C4-2B (cell line): ENCODE results near the gene REEP1.

Experiments
- H3K27ac ChIP-seq: fragments of 450-650 bp; 2 replicates; pipeline ENCODE4 v1.5.1; 2017
- CTCF ChIP-seq: fragments of 450-650 bp; conservative IDR thresholded peaks from 2 replicates; pipeline ENCODE4 v1.5.1; 2017; ENCODE audit warnings: mild to moderate bottlenecking
- ZFX ChIP-seq: fragments of 450-650 bp; IDR thresholded peaks from 2 replicates; pipeline ENCODE4 v1.6.1; 2017

REEP1 gene

GRCh38 chr2:86313341-86313740, 24.1 kb downstream of the REEP1 start:
- H3K27ac ChIP-seq: no peak overlapping the region

GRCh38 chr2:86311879-86312278, 25.5 kb downstream of the REEP1 start:
- H3K27ac ChIP-seq: no peak overlapping the region
- no peak for TF ChIP-seq ZFX
- TF ChIP-seq CTCF: no peak

More at GRCh38 chr2:86313341-86313740, 24.1 kb downstream of the REEP1 start:
- TF ChIP-seq ZFX: no peak
- no peak for TF ChIP-seq CTCF

GRCh38 chr2:86309966-86310365, 27.5 kb downstream of the REEP1 start:
- TF ChIP-seq ZFX (no peak), CTCF (no peak)
- H3K27ac ChIP-seq: no peak overlapping the region

- TF ChIP-seq ZFX (no peak), CTCF (no peak)
- H3K27ac ChIP-seq: no peak overlapping the region
Observed at GRCh38 chr2:86308984-86309695, 28.3 kb downstream of the REEP1 start.

GRCh38 chr2:86308356-86308755, 29.1 kb downstream of the REEP1 start:
- no peak for TF ChIP-seq CTCF
- TF ChIP-seq ZFX: no peak

GRCh38 chr2:86307431-86307830, 30.0 kb downstream of the REEP1 start:
- TF ChIP-seq ZFX (no peak), CTCF (no peak)
- H3K27ac ChIP-seq: no peak overlapping the region

More at GRCh38 chr2:86308356-86308755, 29.1 kb downstream of the REEP1 start:
- H3K27ac ChIP-seq: no peak overlapping the region

GRCh38 chr2:86305915-86306254, 31.5 kb downstream of the REEP1 start:
- H3K27ac ChIP-seq: no peak overlapping the region
- no peak for TF ChIP-seq ZFX
- TF ChIP-seq CTCF: no peak
